MM.1S (cell line): Measurements from ENCODE around the gene SNX30.

Experiments
- DNase-seq: peaks from one replicate; pipeline ENCODE4 v3.0.0-alpha.2; 2015
- H2AFZ ChIP-seq: fragments of 300-600 bp; sonication (generic); 2 replicates; pipeline ENCODE4 v1.6.0; 2016; ENCODE audit warnings: antibody characterized with exemption, low read length
- H3F3A ChIP-seq: fragments of 300-600 bp; sonication (generic); 2 replicates; pipeline ENCODE4 v1.6.1; 2016; ENCODE audit warnings: mild to moderate bottlenecking, antibody characterized with exemption, low read length, moderate library complexity, mixed read lengths; ENCODE audit not compliant: insufficient read depth
- H3K27ac ChIP-seq: fragments of 300-600 bp; sonication (generic); 2 replicates; pipeline ENCODE4 v1.5.1; 2016; ENCODE audit warnings: mild to moderate bottlenecking, low read length
- H3K27me3 ChIP-seq: fragments of 300-600 bp; sonication (generic); replicated peaks from 2 replicates; pipeline ENCODE4 v1.6.0; 2016; ENCODE audit warnings: low read length; ENCODE audit not compliant: insufficient read depth
- H3K36me3 ChIP-seq: fragments of 300-600 bp; sonication (generic); replicated peaks from 2 replicates; pipeline ENCODE4 v1.6.1; 2016; ENCODE audit warnings: mild to moderate bottlenecking, low read length, mixed read lengths; ENCODE audit not compliant: insufficient read depth
- H3K4me1 ChIP-seq: fragments of 300-600 bp; sonication (generic); 2 replicates; pipeline ENCODE4 v1.6.1; 2016; ENCODE audit warnings: low read length, mixed read lengths
- H3K4me2 ChIP-seq: fragments of 300-600 bp; sonication (generic); 2 replicates; pipeline ENCODE4 v1.6.0; 2016; ENCODE audit warnings: low read depth, low read length
- H3K4me3 ChIP-seq: fragments of 300-600 bp; sonication (generic); 2 replicates; pipeline ENCODE4 v1.5.1; 2016; ENCODE audit warnings: low read length, mixed read lengths
- H3K79me2 ChIP-seq: fragments of 300-600 bp; sonication (generic); 2 replicates; pipeline ENCODE4 v1.6.1; 2016; ENCODE audit warnings: mixed run types, low read length, mixed read lengths
- H3K9ac ChIP-seq: fragments of 300-600 bp; sonication (generic); 2 replicates; pipeline ENCODE4 v1.6.1; 2016; ENCODE audit warnings: low read length, mixed read lengths
- H3K9me2 ChIP-seq: fragments of 300-600 bp; sonication (generic); replicated peaks from 2 replicates; pipeline ENCODE4 v1.6.1; 2016; ENCODE audit warnings: mild to moderate bottlenecking, low read length, mixed read lengths; ENCODE audit not compliant: insufficient read depth
- H3K9me3 ChIP-seq: fragments of 300-600 bp; sonication (generic); replicated peaks from 2 replicates; pipeline ENCODE4 v1.6.1; 2016; ENCODE audit warnings: mild to moderate bottlenecking, low read length, mixed read lengths; ENCODE audit not compliant: insufficient read depth
- H4K20me1 ChIP-seq: fragments of 300-600 bp; sonication (generic); 2 replicates; pipeline ENCODE4 v1.6.1; 2016; ENCODE audit warnings: mild to moderate bottlenecking, low read length, moderate library complexity, mixed read lengths; ENCODE audit not compliant: insufficient read depth
- CTCF ChIP-seq: fragments of 300-600 bp; sonication (generic); IDR thresholded peaks from 2 replicates; pipeline ENCODE4 v1.5.1; 2016; ENCODE audit warnings: antibody characterized with exemption, low read length, mixed read lengths
- EZH2 ChIP-seq: fragments of 300-600 bp; sonication (generic); optimal IDR thresholded peaks from 2 replicates; pipeline ENCODE3; 2017; ENCODE audit warnings: low read depth, mild to moderate bottlenecking, antibody characterized with exemption, low read length, mixed read lengths
- EZH2phosphoT487 ChIP-seq: fragments of 300-600 bp; sonication (generic); IDR thresholded peaks from 2 replicates; pipeline ENCODE4 v1.6.1; 2018; ENCODE audit warnings: antibody characterized with exemption, low read length

The SNX30 gene

GRCh38 chr9:112914524-112914923 is 164.0 kb downstream of the SNX30 start:
- no peaks in the 10 kb centered on the region for H3K27me3 ChIP-seq
- H3K9me3 ChIP-seq: no peaks in the 10 kb centered on the region
- H3K27ac ChIP-seq: no peak overlapping the region
- no peaks in the 10 kb centered on the region for H3K36me3 ChIP-seq
- H3K9me2 ChIP-seq: no peaks in the 10 kb centered on the region
- no peaks in the 10 kb centered on the region for H3K4me1 ChIP-seq
- H3K4me2 ChIP-seq: no peak overlapping the region
- TF ChIP-seq EZH2 (no peak), CTCF (no peak), EZH2phosphoT487 (no peak)
- no peak overlapping the region for H3K4me3 ChIP-seq
- H3F3A ChIP-seq: no peaks in the 10 kb centered on the region
- no peaks in the 10 kb centered on the region for H4K20me1 ChIP-seq
- no peak for DNase-seq
- H3K9ac ChIP-seq: no peak overlapping the region
- H2AFZ ChIP-seq: no peak overlapping the region
- H3K79me2 ChIP-seq: no peaks in the 10 kb centered on the region

- Histone ChIP-seq H3K4me1 (no peaks in the 10 kb centered on the region), H3K9me3 (no peaks in the 10 kb centered on the region), H3K27ac (no peak overlapping the region), H3K4me2 (no peak overlapping the region), H4K20me1 (no peaks in the 10 kb centered on the region), H3K9me2 (no peaks in the 10 kb centered on the region), H3K4me3 (no peak overlapping the region), H3K27me3 (no peaks in the 10 kb centered on the region), H2AFZ (no peak overlapping the region), H3K36me3 (no peaks in the 10 kb centered on the region), H3K9ac (no peak overlapping the region), H3K79me2 (no peaks in the 10 kb centered on the region), H3F3A (no peaks in the 10 kb centered on the region)
- TF ChIP-seq EZH2: no peak
- DNase-seq: no peak
Measured at GRCh38 chr9:112917047-112917986, 166.8 kb downstream of the SNX30 start.

DNA sequence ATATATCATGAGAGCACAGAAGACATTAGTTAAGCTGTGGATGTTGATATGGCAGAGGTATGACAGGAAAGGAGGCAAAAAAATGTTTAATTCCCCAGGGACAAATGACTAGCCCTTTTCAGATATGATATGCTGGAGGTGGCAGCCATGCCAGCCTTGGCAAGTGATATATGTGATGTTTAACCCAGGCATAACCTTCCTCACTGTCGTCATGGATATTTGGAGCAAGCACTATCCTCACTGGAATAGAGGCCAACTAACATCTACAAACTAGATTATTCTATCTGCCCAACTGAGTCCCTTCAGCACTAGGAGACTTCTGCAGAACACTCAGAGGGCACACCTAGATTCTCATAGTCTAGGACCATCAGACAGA is 167.4 kb downstream of the SNX30 start:
- H3K4me3 ChIP-seq: no peak overlapping the region
- H3K9ac ChIP-seq: no peak overlapping the region
- no peaks in the 10 kb centered on the region for H3K27me3 ChIP-seq
- no peak overlapping the region for H3K4me2 ChIP-seq
- H3K27ac ChIP-seq: no peak overlapping the region
- no peak for DNase-seq
- H3K79me2 ChIP-seq: no peaks in the 10 kb centered on the region
- H4K20me1 ChIP-seq: no peaks in the 10 kb centered on the region
- H3K4me1 ChIP-seq: no peaks in the 10 kb centered on the region
- no peak overlapping the region for H2AFZ ChIP-seq
- H3K9me3 ChIP-seq: no peaks in the 10 kb centered on the region
- H3F3A ChIP-seq: no peaks in the 10 kb centered on the region
- H3K9me2 ChIP-seq: no peaks in the 10 kb centered on the region
- no peaks in the 10 kb centered on the region for H3K36me3 ChIP-seq
- no peak for TF ChIP-seq EZH2phosphoT487
- no peak for TF ChIP-seq CTCF
- no peak for TF ChIP-seq EZH2

- Histone ChIP-seq H3K9me2 (no peaks in the 10 kb centered on the region), H3K4me3 (no peak overlapping the region), H3F3A (no peaks in the 10 kb centered on the region), H3K9ac (no peak overlapping the region), H3K36me3 (no peaks in the 10 kb centered on the region), H3K4me1 (no peaks in the 10 kb centered on the region), H2AFZ (no peak overlapping the region), H3K4me2 (no peak overlapping the region), H3K9me3 (no peaks in the 10 kb centered on the region), H4K20me1 (no peaks in the 10 kb centered on the region), H3K27ac (no peak overlapping the region), H3K27me3 (no peaks in the 10 kb centered on the region), H3K79me2 (no peaks in the 10 kb centered on the region)
- peak; percentile 65 for DNase-seq
- TF ChIP-seq CTCF (peak; percentile 65), EZH2 (no peak), EZH2phosphoT487 (no peak)
Measured at GRCh38 chr9:112921549-112921948, 171.0 kb downstream of the SNX30 start.
